Stimulated activated CD4-positive, alpha-beta T cell treated with anti-CD3 and anti-CD28 coated beads, Interleukin-2, amount 100 ng/mL, for 48 hours (primary cell): ENCODE data around the gene SHB.

Experiments
- DNase-seq, 2 donors: peaks; one replicate each; pipeline ENCODE4 v3.0.0-alpha.2; 2020

Gene SHB

DNA sequence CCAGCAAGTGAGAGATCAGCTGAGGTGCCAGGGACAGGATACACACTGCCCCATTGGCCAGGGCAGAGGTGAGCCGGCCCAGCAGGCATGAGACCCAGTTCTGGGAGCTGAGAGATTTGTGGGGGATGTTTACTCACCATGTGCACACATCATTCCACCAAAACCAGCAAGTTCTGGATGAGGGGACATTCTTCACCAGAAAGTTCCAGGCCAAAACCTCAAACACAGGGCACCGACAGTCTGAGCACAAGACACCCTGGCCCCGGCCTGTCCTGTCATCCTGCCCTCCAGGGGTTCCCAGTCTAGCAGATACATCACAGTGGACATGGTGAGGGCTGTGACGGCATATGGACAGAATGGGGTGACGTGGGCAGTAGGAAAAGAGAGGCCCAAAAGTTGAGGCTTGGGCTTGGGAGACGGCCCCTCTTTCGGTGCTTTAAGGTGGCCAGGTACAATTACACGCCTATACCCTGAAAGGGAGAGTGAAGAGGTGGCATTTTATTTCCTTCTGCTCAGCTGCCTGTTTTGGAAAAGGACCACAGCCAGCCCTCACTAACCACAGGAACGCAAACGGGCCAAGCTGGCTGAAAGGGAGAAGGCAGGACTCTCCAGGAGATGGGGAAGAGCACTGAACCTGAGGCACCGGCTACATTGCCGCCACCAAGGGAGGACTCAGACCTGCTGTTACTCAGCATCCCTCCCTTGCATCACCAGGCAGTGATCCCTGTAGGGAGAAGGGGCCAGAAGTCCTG, 64.0 kb downstream of the SHB start:
- DNase-seq, result no peak

DNA sequence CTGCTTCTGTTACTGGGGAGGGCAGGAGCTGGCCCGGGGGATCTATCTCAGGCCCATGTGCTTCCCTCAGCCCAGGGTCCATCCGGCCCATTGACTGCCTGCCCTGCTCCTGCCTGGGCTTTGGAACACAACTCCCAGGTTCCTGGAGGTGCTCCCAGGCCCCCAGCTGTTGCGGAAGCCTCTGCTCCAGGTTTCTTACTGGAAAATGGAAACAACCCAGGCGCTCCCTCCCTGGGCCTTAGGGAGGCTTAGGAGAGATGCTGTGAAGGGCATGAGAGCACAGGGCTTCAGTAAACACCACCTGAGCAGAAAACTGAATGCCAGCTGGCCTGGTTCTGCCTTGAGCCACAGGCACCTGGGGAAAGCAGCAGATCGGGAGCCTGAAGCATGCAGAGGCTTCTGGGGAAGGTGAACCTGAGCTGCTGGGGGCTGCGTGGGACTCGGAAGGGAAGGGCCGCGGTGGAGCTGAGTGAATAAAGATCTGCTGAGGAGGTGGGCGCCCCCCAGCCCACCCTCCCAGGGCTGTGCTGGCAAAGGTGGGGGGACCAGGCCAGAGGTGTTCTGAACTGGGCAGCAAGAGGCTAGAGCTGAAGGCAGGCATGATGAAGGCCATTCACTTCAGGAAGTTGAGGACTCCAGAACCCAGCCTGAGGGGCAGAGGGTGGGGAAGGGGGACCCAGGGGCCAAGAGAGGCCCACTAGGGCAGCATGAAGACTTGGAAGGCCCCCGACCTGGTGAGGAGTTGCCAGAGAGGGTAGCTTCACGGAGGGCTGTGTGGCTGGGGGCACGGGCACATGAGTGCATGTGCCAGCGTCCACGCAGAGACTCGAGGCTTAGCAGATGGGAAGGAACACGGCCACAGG, 64.8 kb downstream of the SHB start:
- no peak for DNase-seq

DNA sequence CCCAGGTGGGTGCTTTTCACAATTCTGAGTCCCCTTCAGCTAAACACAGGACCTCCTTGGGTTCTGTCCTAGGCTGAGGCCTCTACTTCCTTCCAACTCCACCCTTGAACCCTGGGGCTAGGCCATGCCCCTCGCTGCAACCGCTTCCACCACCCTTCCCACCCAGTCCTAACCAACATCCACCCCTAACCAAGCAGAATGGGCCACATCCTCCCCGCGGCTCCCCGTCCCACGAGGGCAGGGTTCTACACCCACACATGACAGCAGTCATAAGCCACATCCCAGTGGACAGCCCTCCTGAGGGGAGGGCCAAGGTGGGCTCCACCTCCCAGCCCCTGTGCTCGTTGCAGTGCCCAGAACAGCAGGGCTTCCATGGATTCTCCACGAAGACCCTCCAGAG, 65.8 kb downstream of the SHB start:
- DNase-seq, result no peak

DNA sequence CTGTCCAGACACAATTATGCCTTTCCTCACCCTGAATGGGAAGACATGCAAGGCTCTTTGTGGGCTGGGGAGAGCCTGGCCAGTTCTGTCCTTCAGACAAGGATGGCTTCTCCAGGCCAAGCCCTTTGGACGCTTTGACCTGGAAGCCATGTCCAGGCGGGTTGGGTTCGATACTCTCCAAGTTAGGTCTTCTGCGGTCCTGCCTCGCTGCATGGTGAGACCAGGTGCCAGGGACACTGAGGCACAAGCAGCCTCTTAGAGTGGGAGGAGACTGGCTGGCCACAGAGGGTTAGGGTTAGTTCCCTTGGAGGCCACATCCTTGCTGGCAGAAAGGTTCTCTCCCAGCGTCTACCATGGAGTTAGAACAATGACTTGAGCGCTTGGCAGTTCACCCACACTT, 67.6 kb downstream of the SHB start:
- DNase-seq, result no peak

DNA sequence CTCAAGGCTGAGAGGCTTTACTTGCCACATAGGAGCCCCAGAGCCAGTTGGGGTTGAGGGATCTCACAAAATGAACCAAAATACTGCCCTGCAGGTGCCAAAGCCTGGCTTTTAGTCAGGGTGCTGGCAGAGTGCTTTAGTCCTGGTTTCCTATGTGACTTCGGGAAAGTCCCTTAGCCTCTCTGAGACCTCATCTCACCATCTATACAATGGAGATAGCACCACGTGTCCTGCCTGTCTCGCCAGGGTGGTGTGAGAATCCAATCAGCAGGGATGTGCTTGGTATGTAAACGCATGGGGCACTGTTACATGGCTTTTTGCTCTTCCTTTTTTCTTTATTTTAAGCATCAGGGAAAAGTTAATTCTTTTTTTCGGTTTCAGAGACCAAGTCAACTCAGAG, 68.3 kb downstream of the SHB start:
- DNase-seq, result no peak

DNA sequence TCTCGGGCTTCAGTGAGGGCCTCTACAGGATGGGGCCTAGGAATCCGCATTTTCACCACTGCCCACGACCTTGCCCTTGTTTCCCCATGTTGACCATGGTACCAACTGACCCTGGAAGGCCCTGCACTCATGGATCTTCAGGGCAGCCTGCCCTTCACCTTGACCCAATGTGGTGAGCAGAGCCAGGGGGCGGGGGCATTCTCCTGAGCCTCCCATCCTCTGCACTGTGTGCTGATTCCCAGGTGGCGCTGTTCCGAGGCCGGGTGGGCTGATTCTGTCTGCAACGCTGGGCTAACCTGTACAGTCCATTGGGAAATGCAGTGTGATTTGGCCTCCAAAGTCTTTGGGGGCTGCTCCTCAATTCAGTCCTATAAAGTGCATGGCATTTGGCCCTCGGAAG, 68.7 kb downstream of the SHB start:
- DNase-seq, result no peak

DNA sequence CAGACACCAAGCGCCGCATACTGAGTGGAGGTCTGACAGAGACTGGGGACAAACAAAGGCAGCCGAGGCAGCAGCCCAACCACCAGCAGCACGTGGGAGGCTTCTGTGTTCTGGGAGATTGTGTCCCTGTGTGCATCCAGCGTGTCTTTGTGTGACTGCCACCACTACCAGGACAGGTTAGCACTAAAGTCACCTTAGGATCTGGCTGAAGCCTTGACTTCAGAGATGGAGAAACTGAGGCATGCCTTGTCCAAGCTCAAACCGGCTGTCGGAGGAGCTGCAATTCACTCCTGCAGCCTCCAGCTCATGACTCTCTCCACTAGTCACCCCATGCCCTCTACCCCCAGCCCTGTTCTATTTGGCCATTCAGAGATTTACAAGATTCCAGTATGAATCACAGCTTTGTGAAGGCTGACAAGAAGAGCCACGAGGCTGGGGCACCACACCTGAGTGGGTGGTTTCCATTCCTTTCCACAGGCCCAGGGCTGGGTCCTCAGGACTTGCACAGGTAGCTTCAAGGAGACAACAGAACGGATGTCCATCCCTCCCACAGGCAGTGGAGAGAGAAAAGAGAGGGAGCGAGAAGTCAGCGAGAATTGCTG, 69.3 kb downstream of the SHB start:
- no peak for DNase-seq

DNA sequence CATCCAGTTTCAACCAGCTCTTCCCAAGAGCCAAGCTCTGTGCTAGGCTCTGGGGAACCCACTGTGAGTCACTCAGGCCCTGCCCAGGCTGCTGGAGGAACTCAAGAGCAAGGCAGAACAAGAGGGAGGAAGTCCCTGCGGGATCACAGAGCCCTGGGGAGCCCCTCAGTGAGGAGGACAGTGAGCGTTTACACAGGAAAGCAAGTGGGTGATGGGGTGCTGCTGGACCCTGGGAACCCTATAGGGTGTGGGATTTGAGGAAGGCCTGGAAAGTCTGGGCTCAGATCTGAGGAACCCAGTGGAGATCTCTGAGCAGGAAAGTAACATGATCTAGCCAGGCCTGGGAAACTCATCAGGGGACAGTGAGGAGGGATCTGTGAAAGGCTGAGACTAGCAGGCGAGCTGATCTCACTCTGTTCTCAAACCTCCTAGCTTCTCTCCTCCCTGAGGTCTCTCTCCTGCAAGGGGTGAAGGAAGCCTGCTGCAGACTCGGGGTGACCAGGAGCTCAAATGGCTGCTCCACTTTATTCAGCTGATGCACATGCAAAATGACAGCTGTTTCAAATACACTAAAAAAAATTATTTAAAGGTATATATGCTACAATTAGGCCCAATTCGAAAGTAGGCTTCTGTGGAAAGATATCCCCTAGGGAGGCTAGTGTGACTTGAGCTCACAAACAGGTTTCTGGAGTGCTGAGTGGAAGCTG, 70.0 kb downstream of the SHB start:
- no peak for DNase-seq

DNA sequence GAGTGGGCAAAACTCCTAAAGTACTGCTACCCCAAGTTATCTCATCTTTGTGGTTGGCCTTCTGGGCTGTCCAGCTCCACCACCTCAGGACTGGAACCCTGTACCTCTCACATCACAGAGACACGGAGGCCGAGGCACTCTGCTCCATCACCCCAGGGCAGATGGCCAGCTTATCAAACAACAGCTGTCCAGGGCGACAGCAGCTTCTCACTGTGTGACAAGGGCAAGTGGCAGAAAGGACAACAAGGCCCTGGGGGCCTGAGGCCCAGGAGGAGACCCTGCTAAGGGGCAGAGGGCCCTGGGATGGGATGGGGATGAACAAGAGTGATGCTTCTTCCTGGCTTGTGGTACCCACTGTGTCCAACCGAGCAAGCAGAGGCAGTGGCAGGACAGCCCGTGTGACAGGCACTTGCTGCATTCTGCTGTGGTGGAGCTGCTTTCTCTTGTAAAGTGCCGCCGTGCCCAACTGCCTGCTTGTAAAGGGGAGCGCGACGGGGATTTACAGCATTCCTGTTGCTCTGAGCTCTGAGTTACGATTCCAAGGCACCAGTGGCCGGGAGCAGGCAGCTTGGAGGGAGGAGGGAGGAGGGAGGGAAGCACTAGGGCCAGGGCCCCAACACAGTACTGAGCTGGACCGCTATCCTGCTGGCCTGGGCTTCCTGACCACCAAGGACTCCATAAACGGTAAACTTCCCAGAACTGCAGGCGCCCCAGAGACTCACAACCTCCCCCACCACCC, 71.2 kb downstream of the SHB start:
- no peak for DNase-seq

DNA sequence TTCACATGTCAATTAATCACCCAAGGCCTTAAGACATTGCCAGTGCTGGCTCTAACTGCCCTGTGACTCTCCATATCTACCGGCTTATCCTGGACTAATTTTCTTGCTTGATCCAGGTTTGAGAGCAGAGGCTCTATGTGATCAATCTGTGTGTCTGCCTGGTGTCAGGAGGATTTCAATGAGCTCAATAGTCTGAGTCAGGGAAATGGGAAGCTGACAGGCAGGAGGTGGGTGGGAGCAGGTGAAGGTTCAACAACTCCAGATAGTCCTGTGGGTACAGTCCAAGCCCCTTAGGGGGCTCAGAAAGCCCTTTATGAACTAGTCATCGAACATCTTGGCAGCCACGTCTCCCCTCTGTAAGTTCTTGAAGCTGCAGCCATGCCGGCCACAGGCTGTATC, 72.2 kb downstream of the SHB start:
- DNase-seq, result no peak

DNA sequence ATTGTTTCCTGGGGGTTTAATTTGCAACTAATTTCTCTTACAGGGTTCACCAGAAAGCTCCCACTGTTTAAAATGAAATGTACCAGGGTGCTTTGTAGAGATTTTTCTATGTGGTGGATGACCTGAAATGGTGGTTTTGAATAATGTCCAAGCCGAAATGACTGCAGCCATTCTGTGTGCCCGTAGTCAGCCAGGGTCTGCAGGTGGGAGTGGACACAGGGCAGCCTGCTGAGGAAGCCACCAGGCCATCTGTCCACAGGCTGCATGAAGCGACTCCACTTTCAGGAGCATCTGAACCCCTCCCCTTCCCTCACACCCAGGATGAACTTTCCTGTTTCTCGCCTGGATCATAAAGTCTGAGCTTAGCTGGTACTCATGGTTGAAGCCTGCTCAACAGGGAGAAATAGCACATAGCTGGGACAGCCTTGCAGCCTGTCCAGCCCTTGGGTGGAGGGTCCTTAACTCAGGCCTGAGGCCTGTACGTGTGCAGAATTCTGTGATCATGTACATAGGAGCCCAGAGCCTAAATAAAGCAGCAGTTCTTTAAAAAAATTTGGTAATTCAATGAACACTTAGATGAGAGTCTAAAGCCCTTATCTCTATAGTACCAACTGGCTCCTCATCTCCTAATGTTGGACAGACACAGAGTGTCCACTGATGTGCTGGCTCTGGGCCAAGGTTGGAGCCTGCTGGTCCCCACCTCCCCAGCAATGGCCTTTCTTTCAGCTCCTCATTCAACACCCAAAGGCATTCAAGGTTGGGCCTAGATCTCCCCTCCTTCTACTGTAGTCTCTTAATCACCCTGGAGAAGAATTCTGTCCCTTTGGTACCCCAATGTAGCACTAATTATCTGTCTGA, 72.8 kb downstream of the SHB start:
- no peak for DNase-seq

DNA sequence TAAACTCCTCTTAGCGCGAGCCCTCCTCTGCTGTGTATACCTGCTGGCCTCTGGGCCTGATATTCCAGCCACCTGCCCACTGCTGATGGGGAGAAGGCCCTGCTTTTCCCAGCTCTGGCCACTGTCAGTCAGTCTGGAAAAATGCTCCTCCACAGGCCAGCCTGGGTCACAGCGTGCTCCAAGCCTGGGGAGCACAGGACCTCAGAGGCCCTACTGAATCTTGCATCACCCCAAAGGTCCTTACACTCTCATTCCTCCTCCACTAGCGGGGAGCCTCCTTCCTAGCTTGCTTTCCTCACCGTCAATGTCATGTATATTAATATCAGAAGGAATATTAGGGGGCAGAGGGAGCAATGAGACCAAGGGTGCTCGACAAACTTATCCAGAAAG, 73.7 kb downstream of the SHB start:
- no peak for DNase-seq

DNA sequence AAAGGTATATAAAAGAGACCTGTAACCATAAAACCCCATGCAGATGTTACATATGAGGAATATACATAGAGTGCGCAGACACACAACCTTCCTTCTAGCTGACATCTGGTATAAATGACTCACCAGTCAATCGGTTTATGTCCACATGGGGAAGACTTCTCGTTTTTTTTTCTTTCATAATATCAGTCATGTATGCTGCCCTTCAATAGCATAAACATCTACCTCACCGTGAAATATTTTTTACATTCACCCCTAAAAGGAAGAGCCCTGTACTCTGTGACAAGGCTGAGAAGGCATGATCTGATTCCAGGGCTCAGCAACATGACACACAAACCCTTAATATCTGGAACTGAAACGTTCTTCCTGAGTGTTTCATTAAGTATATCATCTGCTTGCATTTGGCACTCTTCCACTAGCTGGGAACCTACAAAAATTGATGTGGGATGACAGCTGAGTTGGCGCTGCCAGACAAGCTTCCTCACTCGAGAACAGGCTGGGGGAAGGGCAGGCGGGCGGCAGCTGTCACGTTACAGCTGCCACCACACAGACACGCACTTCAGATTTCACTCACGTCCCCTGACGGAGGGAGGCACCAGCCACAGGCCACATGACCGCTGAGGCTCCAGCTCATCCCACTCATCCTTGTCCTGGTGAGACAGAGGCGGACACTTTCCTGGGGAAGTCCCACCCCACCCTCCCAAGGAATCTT, 74.2 kb downstream of the SHB start:
- DNase-seq, result peak; percentile 30 to 40

DNA sequence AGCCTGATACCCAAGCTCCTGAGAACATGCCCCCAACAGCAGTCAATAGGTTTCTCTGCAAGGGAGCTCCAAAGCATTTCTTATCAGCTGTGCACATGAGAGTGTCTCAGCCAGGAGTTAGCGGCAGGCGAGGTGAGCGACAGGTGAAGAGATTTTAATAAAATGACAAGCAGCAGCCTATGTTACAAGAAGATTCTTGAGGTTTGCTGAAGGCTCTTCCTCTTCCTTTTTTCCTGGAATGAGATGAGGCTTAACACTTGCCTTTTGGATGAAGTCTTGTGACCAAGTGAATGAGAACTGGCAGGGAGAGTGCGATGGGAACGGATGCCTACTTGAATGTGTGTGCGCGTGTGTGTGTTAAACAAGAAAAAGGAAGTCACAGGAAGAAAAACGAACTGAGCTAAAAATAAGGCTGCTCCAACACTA, 76.1 kb downstream of the SHB start:
- no peak for DNase-seq

DNA sequence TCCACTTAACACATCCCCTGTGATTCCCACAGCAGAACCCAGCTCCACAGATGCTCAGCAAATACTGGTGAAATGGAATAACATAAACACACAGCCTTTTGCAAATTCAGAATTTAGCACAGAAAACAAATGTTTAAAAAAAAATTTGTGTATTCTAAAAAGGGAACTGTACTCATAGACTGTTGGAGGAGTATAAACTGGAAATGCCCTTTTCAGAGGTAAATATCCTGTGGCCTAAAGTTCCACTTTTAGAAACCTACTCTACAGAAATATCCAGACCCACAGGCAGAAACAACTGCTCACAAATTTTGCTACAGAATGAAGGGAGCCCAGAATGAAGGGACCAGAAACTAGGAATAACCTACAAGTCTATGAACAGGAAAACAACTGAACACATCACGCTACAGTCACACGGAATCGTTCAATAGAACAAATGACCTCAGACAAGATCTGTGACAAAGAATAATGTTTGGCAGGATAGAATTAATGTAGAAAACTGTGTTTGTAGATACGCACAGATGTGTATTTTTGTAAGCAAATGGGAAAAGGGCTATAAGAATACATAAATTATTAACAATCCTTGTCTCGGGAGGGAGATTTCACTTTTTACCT, 78.5 kb downstream of the SHB start:
- no peak for DNase-seq

DNA sequence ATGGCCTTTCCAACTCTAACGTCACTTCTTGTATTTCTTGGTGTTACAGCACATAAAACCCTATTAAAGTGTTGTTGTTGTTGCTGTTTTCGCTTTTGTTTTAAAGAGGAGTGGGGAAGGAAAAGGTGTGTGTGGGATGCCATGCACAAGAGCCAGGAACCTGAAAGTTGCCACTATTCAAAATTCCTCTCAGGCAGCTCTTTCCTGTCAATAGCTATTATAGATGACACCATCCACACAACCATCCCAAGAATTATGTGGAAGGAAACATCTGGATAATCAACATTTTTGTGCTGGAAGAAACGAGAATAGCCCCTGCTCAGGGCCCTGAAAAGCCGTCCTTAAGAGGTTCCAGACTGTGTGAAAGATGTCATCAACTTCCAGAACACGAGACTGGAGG, 79.3 kb downstream of the SHB start:
- no peak for DNase-seq

DNA sequence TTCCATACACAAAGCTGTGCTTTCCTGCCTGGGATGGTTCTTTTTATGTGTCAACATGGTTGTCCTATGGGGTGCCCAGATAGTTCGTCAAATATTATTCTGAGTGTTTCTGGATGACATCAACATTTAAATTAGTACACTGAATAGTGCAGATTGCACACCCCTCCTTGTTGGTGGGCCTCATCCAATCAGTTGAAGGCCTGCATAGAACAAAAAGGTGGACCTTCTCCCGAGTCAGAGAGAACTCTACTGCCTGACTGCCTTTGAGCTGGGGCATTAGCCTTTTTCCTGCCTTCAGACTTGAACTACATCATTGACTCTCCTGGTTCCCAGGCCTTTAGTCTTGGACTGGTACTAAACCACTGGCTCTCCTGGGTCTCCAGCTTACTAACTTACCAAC, 80.4 kb downstream of the SHB start:
- DNase-seq, result no peak

DNA sequence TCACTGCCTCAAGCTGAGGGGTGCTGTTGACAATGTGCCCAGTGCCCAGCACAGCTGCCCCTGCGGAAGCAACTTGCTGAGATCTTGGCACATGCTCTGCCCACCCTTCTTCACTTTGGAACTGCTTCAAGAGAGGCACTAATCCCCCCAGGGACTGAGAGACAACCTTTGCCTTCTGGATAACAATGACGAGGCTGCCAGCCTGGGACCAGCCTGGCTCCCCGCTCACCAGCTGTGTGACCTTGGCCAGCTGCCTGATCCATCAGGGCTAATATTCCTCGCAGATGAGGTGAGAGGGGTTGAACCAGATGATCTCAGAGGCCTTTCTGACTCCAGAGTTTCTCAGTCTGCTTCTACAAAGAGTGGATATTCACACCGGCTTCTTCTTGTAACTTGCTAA, 81.0 kb downstream of the SHB start:
- DNase-seq, result no peak

DNA sequence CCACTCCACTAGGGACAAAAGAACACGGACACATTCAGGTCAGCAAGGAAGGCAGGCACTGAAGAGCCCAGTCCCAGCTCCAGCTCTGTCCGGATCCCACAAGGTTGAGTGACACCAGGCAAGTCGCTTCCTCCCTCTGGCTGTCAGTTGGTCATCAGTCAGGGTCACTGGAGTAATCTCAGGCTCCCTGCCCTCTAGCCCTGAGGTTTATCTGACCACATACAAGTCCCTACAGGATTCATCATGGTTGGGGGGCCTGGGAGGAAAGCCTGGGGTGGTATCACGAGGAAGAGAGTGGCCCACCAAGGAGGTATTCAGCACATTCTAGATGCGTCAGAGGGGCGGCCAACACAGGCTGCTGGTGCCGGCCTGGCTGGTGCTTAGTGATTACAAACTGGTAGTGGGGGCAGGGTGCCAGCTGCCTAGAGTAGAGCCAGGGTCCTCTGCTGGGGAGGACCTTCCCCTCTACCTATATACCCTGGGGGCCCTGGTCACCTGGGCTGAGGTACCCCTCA, 81.5 kb downstream of the SHB start:
- no peak for DNase-seq

DNA sequence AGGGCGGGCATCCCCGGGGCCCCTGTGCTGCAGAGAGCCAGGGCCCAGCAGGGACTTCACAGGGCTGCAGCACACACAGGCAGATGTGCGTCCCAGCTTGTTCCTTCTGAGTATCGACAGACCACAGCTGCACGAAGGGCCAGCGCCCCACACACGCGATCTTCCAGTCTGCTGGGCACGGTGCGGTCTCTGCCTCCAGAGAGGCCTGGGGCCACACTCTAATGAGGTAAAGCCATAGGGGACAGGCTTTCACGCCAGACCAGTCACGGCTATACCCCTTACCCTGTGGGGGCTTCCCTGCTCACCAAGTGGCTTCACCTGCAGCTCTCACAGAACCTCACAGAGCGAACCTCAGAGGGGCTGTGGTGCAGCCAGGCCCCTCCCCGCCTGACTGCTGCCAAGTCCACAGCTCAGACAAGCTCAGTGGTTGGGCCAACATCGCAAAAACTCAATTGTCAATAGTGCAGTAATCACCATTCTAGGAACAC, 82.2 kb downstream of the SHB start:
- no peak for DNase-seq
